Gastrocnemius medialis (tissue), 4 donors: Measurements from ENCODE around the gene CX3CL1. TPM values are rescaled to one million over a fixed set of nuclear protein-coding genes. Genes with fewer than 3 reads are reported as not detected.

Source experiments
- ATAC-seq, 2 donors: fragments of 150-250 bp; one replicate each; pipeline ENCODE4 v1.9.1; 2016
- DNase-seq, 2 donors: peaks; one replicate each; pipeline ENCODE4 v3.0.0-alpha.2; 2019
- H3K27ac ChIP-seq, 4 donors: fragments of 200-600 bp; sonication (generic); 1 replicate in 1 of 4; 2 replicates in 3 of 4; pipeline ENCODE4 v1.5.1; 2016 to 2018; ENCODE audit warnings: mild to moderate bottlenecking in 2 of 4, moderate library complexity in 1 of 4
- H3K27me3 ChIP-seq, 3 donors: fragments of 200-600 bp; sonication (generic) in 2 of 3; 1 replicate in 1 of 3; 2 replicates in 2 of 3; pipeline versions ENCODE4 v1.5.1 to v1.6.0; 2016 to 2019; ENCODE audit warnings: mild to moderate bottlenecking in 1 of 3, moderate library complexity in 1 of 3
- H3K36me3 ChIP-seq, 2 donors: fragments of 200-600 bp; sonication (generic) in 1 of 2; one replicate each; pipeline ENCODE4 v1.5.1; 2017 to 2018
- H3K4me1 ChIP-seq, 2 donors: fragments of 200-600 bp; sonication (generic) in 1 of 2; one replicate each; pipeline ENCODE4 v1.5.1; 2016 to 2017; ENCODE audit warnings: mild to moderate bottlenecking in 2 of 2
- H3K4me3 ChIP-seq, 4 donors: fragments of 200-600 bp; sonication (generic) in 3 of 4; 1 replicate in 1 of 4; 2 replicates in 3 of 4; pipeline ENCODE4 v1.5.1; 2016 to 2019; ENCODE audit warnings: mild to moderate bottlenecking in 2 of 4
- H3K9me3 ChIP-seq, 3 donors: fragments of 200-600 bp; sonication (generic) in 2 of 3; 1 replicate in 1 of 3; 2 replicates in 2 of 3; pipeline ENCODE4 v1.5.1; 2016 to 2019
- POLR2A ChIP-seq, 2 donors: fragments of 450-650 bp; IDR thresholded peaks; one replicate each; pipeline ENCODE4 v1.6.1; 2017; ENCODE audit warnings: antibody characterized with exemption in 2 of 2, mild to moderate bottlenecking in 2 of 2, moderate library complexity in 2 of 2
- in situ Hi-C, 4 donors: fragments of 200-750 bp; cut with MboI; loops; one replicate each; pipeline versions ENCODE4 v1.15.0 to v1.8.0; 2017; ENCODE audit warnings: low sequenced_read_pairs in 4 of 4
- intact Hi-C: fragments of 100-400 bp; cut with DNase I; formaldehyde crosslinking; loops from one replicate; pipeline ENCODE4 v1.15.1; 2023; ENCODE audit warnings: low total_unique reads
- total RNA-seq, 4 donors: library from RNA; depleted of rRNA; stranded (reverse); fragments of >200 nt; gene quantifications; one replicate each; pipeline versions ENCODE4 v1.1.0 to v1.2.3, GENCODE V29; 2016
- TF ChIP-seq, protein P1 (sequence below), 5 experiments: fragments of 450-650 bp in 3 of 5; fragments of 200-600 bp in 2 of 5; sonication (generic) in 2 of 5; IDR thresholded peaks in 4 of 5; conservative IDR thresholded peaks in 1 of 5; 1 replicate in 4 of 5; 2 replicates in 1 of 5; pipeline ENCODE4 v1.5.1; 2016 to 2019; ENCODE audit warnings: antibody characterized with exemption in 5 of 5, mild to moderate bottlenecking in 3 of 5, moderate library complexity in 3 of 5

CX3CL1 gene
- total RNA-seq, 4 donors from 2014 or later = 2.2 to 15.7 (median 6.7) TPM

DNA sequence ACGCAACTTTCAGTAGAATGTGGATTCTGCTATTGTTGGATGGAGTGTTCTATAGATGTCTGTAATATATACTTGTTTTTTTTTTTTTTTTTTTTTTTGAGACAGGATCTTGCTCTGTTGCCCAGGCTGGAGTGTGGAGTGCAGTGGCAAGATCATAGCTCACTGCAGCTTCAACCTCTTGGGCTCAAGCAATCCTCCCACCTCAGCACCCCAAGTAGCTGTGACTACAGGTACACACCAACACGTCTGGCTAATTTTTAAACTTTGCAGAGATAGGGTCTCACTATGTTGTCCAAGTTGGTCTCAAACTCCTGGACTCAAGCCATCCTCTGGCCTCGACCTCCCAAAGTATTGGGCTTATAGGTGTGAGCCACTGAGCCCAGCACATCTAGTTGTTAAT lies 40.9 kb upstream of the CX3CL1 start:
- H3K4me3 ChIP-seq = no peak overlapping the region
- TF ChIP-seq POLR2A (IDR thresholded peaks at IDR 0.05) = no peak
- TF ChIP-seq, protein P1, sequence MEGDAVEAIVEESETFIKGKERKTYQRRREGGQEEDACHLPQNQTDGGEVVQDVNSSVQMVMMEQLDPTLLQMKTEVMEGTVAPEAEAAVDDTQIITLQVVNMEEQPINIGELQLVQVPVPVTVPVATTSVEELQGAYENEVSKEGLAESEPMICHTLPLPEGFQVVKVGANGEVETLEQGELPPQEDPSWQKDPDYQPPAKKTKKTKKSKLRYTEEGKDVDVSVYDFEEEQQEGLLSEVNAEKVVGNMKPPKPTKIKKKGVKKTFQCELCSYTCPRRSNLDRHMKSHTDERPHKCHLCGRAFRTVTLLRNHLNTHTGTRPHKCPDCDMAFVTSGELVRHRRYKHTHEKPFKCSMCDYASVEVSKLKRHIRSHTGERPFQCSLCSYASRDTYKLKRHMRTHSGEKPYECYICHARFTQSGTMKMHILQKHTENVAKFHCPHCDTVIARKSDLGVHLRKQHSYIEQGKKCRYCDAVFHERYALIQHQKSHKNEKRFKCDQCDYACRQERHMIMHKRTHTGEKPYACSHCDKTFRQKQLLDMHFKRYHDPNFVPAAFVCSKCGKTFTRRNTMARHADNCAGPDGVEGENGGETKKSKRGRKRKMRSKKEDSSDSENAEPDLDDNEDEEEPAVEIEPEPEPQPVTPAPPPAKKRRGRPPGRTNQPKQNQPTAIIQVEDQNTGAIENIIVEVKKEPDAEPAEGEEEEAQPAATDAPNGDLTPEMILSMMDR (IDR thresholded peaks at IDR 0.05 in 4 of 5, conservative IDR thresholded peaks at IDR 0.05 in 1 of 5) = no peak
- in situ Hi-C loops (no loop called here), intact Hi-C loops (no loop called here)
- H3K36me3 ChIP-seq = no peaks in the 10 kb centered on the region
- ATAC-seq (no peak), DNase-seq (no peak)
- H3K27me3 ChIP-seq = peaks cover 0 to 3% (median 0%) of the 10 kb centered on the region in 3 donors
- H3K4me1 ChIP-seq = no peaks in the 10 kb centered on the region
- H3K9me3 ChIP-seq = no peaks in the 10 kb centered on the region
- H3K27ac ChIP-seq = no peak overlapping the region

DNA sequence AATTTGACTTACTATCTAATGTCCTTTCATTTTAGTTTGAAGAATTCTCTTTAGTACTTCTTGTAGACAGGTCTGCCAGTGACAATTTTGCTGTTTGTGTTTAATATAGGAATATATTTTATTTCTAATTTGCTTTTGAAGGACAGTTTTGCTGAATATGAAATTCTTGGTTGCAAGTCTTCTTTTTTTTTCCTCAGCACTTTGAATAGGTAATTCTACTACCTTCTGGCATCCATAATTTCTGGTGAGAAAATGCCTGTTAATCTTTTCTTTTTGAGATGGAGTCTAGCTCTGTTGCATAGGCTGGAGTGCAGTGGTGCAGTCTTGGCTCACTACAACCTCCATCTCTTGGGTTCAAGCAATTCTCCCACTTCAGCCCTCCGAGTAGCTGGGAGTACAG lies 38.9 kb upstream of the CX3CL1 start:
- intact Hi-C loops = no loop called here
- H3K27me3 ChIP-seq = peaks cover 0 to 3% (median 0%) of the 10 kb centered on the region in 3 donors
- ATAC-seq = no peak

DNA sequence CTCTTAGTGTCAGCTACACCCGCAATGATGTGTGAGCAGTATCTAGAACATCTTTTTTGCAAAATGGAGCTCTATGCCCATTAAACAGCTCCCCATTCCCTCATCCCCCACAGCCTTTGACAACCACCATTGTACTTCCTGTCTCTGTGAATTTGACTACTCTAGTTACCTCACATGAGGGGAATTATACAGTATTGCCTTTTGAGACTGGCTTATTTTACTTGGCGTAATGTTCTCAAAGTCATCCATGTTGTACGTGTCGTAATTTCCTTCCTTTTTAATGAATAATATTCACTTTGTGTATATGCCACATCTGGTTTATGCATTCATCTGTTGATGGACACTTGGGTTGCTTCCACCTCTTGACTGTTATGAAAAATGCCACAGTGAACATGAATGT lies 36.9 kb upstream of the CX3CL1 start:
- no peaks in the 10 kb centered on the region for H3K9me3 ChIP-seq
- DNase-seq (no peak), ATAC-seq (peak; percentile 26 to 33)
- no peak for TF ChIP-seq POLR2A (IDR thresholded peaks at IDR 0.05)
- TF ChIP-seq, protein P1 (IDR thresholded peaks at IDR 0.05 in 4 of 5, conservative IDR thresholded peaks at IDR 0.05 in 1 of 5) = no peak
- in situ Hi-C loops (no loop called here), intact Hi-C loops (no loop called here)
- peak overlapping the region in 1 of 4 donors; percentile 50 for H3K27ac ChIP-seq
- no peaks in the 10 kb centered on the region for H3K27me3 ChIP-seq
- no peak overlapping the region for H3K4me3 ChIP-seq
- no peaks in the 10 kb centered on the region for H3K4me1 ChIP-seq
- H3K36me3 ChIP-seq = no peaks in the 10 kb centered on the region

More for the DNA sequence above, 38.9 kb upstream of the CX3CL1 start:
- in situ Hi-C loops = no loop called here
- no peak overlapping the region for H3K4me3 ChIP-seq
- DNase-seq = no peak
- no peak overlapping the region for H3K27ac ChIP-seq
- H3K9me3 ChIP-seq = no peaks in the 10 kb centered on the region
- H3K36me3 ChIP-seq = no peaks in the 10 kb centered on the region
- no peaks in the 10 kb centered on the region for H3K4me1 ChIP-seq
- TF ChIP-seq, protein P1 (IDR thresholded peaks at IDR 0.05 in 4 of 5, conservative IDR thresholded peaks at IDR 0.05 in 1 of 5) = no peak
- TF ChIP-seq POLR2A (IDR thresholded peaks at IDR 0.05) = no peak

DNA sequence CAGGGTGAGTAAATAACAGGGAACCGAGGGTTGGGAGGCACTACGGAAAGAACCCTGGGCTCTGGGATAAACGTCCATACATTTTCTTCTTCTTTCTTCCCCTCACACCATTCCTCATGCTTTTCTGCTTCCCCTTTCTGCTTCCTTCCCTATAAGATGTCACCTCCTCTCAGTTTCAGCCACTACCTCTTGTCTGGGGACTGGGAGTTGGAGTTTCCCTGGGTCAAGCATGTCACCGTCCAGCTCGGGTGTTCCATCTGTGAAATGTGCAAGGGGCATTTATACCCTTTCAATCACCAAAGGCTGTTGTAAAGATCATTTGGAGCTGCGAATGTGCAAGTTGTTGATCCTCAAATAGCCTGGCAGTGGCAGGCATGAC lies 31.2 kb upstream of the CX3CL1 start:
- H3K4me1 ChIP-seq = no peaks in the 10 kb centered on the region
- no peak overlapping the region for H3K27ac ChIP-seq
- no peaks in the 10 kb centered on the region for H3K27me3 ChIP-seq
- no peak overlapping the region for H3K4me3 ChIP-seq
- no peaks in the 10 kb centered on the region for H3K36me3 ChIP-seq
- ATAC-seq (no peak), DNase-seq (no peak)
- H3K9me3 ChIP-seq = no peaks in the 10 kb centered on the region
- TF ChIP-seq, protein P1 (IDR thresholded peaks at IDR 0.05 in 4 of 5, conservative IDR thresholded peaks at IDR 0.05 in 1 of 5) = no peak
- in situ Hi-C loops (no loop called here), intact Hi-C loops (no loop called here)
